ENCODE results near the gene UBE3B. TPM values are rescaled to one million over a fixed set of nuclear protein-coding genes. Genes with fewer than 3 reads are reported as not detected.

The UBE3B gene
- total RNA-seq, 4 donors from 2014 or later = 45.2 to 63.6 (median 62.8) TPM

GRCh38 chr12:109550281-109550680 lies 72.8 kb downstream of the UBE3B start:
- 37 to 49% methylated on average over 8 to 11 of the region's 12 CpGs for WGBS, 2 donors (ENCODE audit: low coverage in 1 of 2)
- Histone ChIP-seq H3K4me1 (no peaks in the 10 kb centered on the region), H3K27ac (no peak overlapping the region), H3K27me3 (peaks cover 77% of the 10 kb centered on the region), H3K4me3 (no peak overlapping the region), H3K36me3 (no peaks in the 10 kb centered on the region), H3K9me3 (no peaks in the 10 kb centered on the region)
- no peak for ATAC-seq
- TF ChIP-seq EP300 (IDR thresholded peaks at IDR 0.05) (no peak), CTCF (IDR thresholded peaks at IDR 0.05) (no peak), POLR2AphosphoS5 (IDR thresholded peaks at IDR 0.05) (no peak), POLR2A (IDR thresholded peaks at IDR 0.05) (no peak)

- H3K4me1 ChIP-seq = no peaks in the 10 kb centered on the region
- no peak overlapping the region for H3K4me3 ChIP-seq
- H3K27ac ChIP-seq = no peak overlapping the region
- WGBS, 2 donors (ENCODE audit: low coverage in 1 of 2) = 75 to 86% methylated on average over 1 to 5 of the region's 6 CpGs
- no peaks in the 10 kb centered on the region for H3K9me3 ChIP-seq
- ATAC-seq = no peak
- peaks cover 77% of the 10 kb centered on the region for H3K27me3 ChIP-seq
- TF ChIP-seq CTCF (IDR thresholded peaks at IDR 0.05) (no peak), POLR2A (IDR thresholded peaks at IDR 0.05) (no peak), EP300 (IDR thresholded peaks at IDR 0.05) (no peak), POLR2AphosphoS5 (IDR thresholded peaks at IDR 0.05) (no peak)
- H3K36me3 ChIP-seq = no peaks in the 10 kb centered on the region
Observed at GRCh38 chr12:109551108-109551507, 73.7 kb downstream of the UBE3B start.

GRCh38 chr12:109552971-109553370 lies 75.5 kb downstream of the UBE3B start:
- TF ChIP-seq EP300 (IDR thresholded peaks at IDR 0.05) = no peak
- no peak for TF ChIP-seq POLR2AphosphoS5 (IDR thresholded peaks at IDR 0.05)
- no peak for TF ChIP-seq POLR2A (IDR thresholded peaks at IDR 0.05)
- no peak for ATAC-seq
- Histone ChIP-seq H3K9me3 (no peaks in the 10 kb centered on the region), H3K27me3 (peaks cover 62% of the 10 kb centered on the region), H3K4me3 (no peak overlapping the region), H3K27ac (no peak overlapping the region), H3K36me3 (peaks cover 0 to 14% of the 10 kb centered on the region in 2 donors), H3K4me1 (no peaks in the 10 kb centered on the region)
- 78% methylated on average over 1 of the region's 4 CpGs; no CpG with 5 or more reads in 1 of the 2 donors for WGBS, 2 donors (ENCODE audit: low coverage in 1 of 2)

DNA sequence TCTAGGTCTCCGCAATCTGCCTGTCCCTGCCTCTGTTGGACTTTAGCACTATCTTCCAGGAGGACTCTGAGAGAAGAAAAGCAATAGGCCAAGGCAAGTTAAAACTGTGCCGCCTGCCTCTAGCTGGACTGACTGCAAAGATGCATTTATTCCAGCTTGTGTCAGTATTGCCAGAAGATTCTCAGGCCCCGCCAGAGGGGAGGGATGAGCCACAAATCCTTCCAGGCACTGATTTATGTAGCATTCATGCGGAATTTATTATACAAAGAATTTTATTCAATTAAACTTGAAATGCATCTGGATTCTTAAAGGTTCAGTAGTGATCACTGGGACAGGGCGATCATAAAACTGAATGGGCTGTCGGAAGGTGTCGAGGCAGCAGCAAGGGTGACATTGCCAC lies 76.0 kb downstream of the UBE3B start:
- ATAC-seq = no peak
- 64 to 70% methylated on average over 5 to 7 of the region's 7 CpGs for WGBS, 2 donors (ENCODE audit: low coverage in 1 of 2)
- H3K4me3 ChIP-seq = no peak overlapping the region
- no peak overlapping the region for H3K27ac ChIP-seq
- TF ChIP-seq CTCF (IDR thresholded peaks at IDR 0.05) = no peak
- TF ChIP-seq POLR2AphosphoS5 (IDR thresholded peaks at IDR 0.05) = no peak
- TF ChIP-seq EP300 (IDR thresholded peaks at IDR 0.05) = no peak
- H3K4me1 ChIP-seq = no peaks in the 10 kb centered on the region
- H3K27me3 ChIP-seq = peaks cover 57% of the 10 kb centered on the region
- peaks cover 0 to 19% of the 10 kb centered on the region in 2 donors for H3K36me3 ChIP-seq
- no peaks in the 10 kb centered on the region for H3K9me3 ChIP-seq

DNA sequence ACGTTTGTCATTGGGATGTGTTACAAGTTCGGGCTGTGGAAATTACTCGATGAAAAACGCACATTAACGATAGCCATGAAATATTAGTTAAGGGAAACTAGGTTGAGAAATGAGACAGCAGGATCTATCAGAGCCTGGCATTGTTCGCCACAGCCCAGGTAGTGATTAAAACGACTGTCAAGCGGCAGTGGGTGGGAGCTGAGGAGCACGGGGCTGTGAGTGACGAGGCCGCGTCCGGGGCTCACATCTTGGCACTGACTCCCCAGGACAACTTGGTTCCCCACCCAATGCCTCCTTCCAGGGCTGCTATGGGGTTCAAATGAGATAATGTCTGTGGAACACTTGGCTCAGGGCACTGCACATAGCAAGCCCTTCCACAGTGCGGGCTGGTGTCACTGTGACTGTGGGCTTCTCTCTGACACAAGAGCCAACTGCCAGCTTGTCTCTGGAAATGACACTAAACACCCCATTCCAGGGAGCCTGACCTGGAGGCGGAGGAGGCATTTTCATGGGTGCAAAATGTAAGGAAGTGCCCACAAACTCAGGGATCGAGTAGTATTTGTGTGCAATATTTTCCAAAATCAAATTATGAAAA lies 76.6 kb downstream of the UBE3B start:
- Histone ChIP-seq H3K9me3 (no peaks in the 10 kb centered on the region), H3K36me3 (peaks cover 0 to 24% of the 10 kb centered on the region in 2 donors), H3K4me3 (no peak overlapping the region), H3K27ac (no peak overlapping the region), H3K4me1 (no peaks in the 10 kb centered on the region), H3K27me3 (peaks cover 52% of the 10 kb centered on the region)
- no peak for ATAC-seq
- 56 to 66% methylated on average over 5 to 14 of the region's 16 CpGs for WGBS, 2 donors (ENCODE audit: low coverage in 1 of 2)
- TF ChIP-seq POLR2A (IDR thresholded peaks at IDR 0.05) (no peak), EP300 (IDR thresholded peaks at IDR 0.05) (no peak), CTCF (IDR thresholded peaks at IDR 0.05) (no peak), POLR2AphosphoS5 (IDR thresholded peaks at IDR 0.05) (no peak)
